Calu3 (cell line): ENCODE measurements around the gene PRR29. TPM values are rescaled to one million over a fixed set of nuclear protein-coding genes. Genes with fewer than 3 reads are reported as not detected.
"Not testable (repeated sequence)": the region's sequence is repeated elsewhere in the genome, so short reads cannot be mapped to it uniquely, and the experiment has no call there.

ENCODE experiments used
- BruUV-seq: library from RNA; stranded (reverse); fragments of 400-500 nt; replicated peaks from 2 replicates; lab custom pipeline; 2021; lab: Mats Ljungman, UMichigan
- CTCF ChIA-PET: fragments of 300-600 bp; sonication (Branson Sonifier 250); formaldehyde crosslinking; loops from one replicate; lab custom pipeline; 2022; ENCODE audit warnings: antibody characterized with exemption; lab: Charles Lee
- DNase-seq: peaks from one replicate; pipeline ENCODE4 v3.0.0; 2022
- H3K27ac Mint-ChIP-seq: one replicate; pipeline ENCODE4 v1.8.0; 2022; ENCODE audit warnings: mixed read lengths; ENCODE audit not compliant: unreplicated experiment
- H3K27me3 Mint-ChIP-seq: one replicate; pipeline ENCODE4 v1.8.0; 2022; ENCODE audit warnings: mixed read lengths; ENCODE audit not compliant: unreplicated experiment
- H3K36me3 Mint-ChIP-seq: one replicate; pipeline ENCODE4 v1.8.0; 2022; ENCODE audit warnings: mild to moderate bottlenecking, moderate library complexity, mixed read lengths; ENCODE audit not compliant: insufficient read depth, unreplicated experiment
- H3K4me1 Mint-ChIP-seq: one replicate; pipeline ENCODE4 v1.8.0; 2022; ENCODE audit warnings: mild to moderate bottlenecking, low read depth, mixed read lengths; ENCODE audit not compliant: unreplicated experiment
- H3K4me3 Mint-ChIP-seq: one replicate; pipeline ENCODE4 v1.8.0; 2022; ENCODE audit warnings: mild to moderate bottlenecking, low read depth, moderate library complexity, mixed read lengths; ENCODE audit not compliant: unreplicated experiment
- H3K9me3 Mint-ChIP-seq: one replicate; pipeline ENCODE4 v1.8.0; 2022; ENCODE audit warnings: low read depth, mixed read lengths; ENCODE audit not compliant: unreplicated experiment
- CTCF ChIP-seq: fragments of 200-600 bp; IDR thresholded peaks from one replicate; pipeline ENCODE4 v1.8.0; 2022; ENCODE audit warnings: antibody characterized with exemption; ENCODE audit not compliant: unreplicated experiment
- intact Hi-C: fragments of 100-400 bp; cut with micrococcal nuclease; formaldehyde crosslinking; loops from one replicate; pipeline ENCODE4 v1.10.0; 2022; ENCODE audit not compliant: unreplicated experiment
- total RNA-seq: library from RNA; stranded (reverse); gene quantifications from 2 replicates; pipeline ENCODE4 v1.2.3, GENCODE V29; 2022

PRR29 gene
- total RNA-seq, 1 experiment from 2014 or later, result 0.61 TPM

GRCh38 chr17:64006361-64007088, 8.4 kb downstream of the PRR29 start:
- Mint-ChIP-seq H3K9me3 (no peaks in the 10 kb centered on the region), H3K4me3 (no peak overlapping the region), H3K36me3 (peaks cover 6% of the 10 kb centered on the region), H3K27ac (no peak overlapping the region), H3K27me3 (no peaks in the 10 kb centered on the region), H3K4me1 (peaks cover 20% of the 10 kb centered on the region)
- TF ChIP-seq CTCF, result no peak
- intact Hi-C loops, result no loop called here
- CTCF ChIA-PET, result interaction anchor here (1.0 to 1.1 kb wide), 2 partner anchors 56 to 60 kb away, joined by 3 read pairs; no protein-coding TSS in a partner anchor
- DNase-seq, result no peak
- no TSS peak for BruUV-seq

- BruUV-seq, H3K27ac Mint-ChIP-seq, intact Hi-C loops: not testable (repeated sequence)
Measured at GRCh38 chr17:64007089-64007837, 9.1 kb downstream of the PRR29 start.

DNA sequence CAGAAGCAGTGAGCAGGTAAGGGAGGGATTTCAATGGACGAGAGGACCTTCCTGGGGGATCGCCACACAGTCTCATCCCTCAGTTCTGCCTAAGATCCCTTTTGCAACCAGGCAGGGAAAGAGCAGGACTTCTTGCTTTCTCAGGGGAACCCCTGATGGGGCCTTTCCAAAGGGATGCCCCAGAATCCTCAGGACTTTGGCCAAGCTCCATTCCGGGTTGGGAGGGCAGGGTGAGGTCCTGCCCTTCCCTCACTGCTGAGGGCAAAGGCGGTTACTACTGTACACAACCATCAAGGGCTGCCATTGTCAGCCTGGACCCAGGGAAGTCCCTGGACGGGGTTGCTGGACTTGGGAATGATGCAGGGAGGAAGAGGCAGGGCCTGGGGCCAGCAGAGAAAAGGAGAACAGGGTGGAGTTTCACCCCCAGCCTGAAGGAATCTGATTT, 9.7 kb downstream of the PRR29 start:
- BruUV-seq, result no TSS peak
- Mint-ChIP-seq H3K27me3 (no peaks in the 10 kb centered on the region), H3K9me3 (no peaks in the 10 kb centered on the region), H3K4me3 (no peak overlapping the region), H3K4me1 (peaks cover 20% of the 10 kb centered on the region), H3K36me3 (peaks cover 6% of the 10 kb centered on the region), H3K27ac (no peak overlapping the region)
- intact Hi-C loops, result no loop called here
- no peak for TF ChIP-seq CTCF
- DNase-seq, result no peak
- CTCF ChIA-PET, result no interaction called here

More at GRCh38 chr17:64007089-64007837, 9.1 kb downstream of the PRR29 start:
- H3K27me3 Mint-ChIP-seq, DNase-seq, H3K4me3 Mint-ChIP-seq, H3K9me3 Mint-ChIP-seq, CTCF ChIA-PET, H3K36me3 Mint-ChIP-seq: not testable (repeated sequence)
- H3K4me1 Mint-ChIP-seq, result peaks cover 20% of the 10 kb centered on the region

- no peak for DNase-seq
- H3K4me3 Mint-ChIP-seq, result no peak overlapping the region
- no peak overlapping the region for H3K27ac Mint-ChIP-seq
- peaks cover 6% of the 10 kb centered on the region for H3K36me3 Mint-ChIP-seq
- TF ChIP-seq CTCF, result no peak
- BruUV-seq, result no TSS peak
- H3K4me1 Mint-ChIP-seq, result peaks cover 20% of the 10 kb centered on the region
- H3K27me3 Mint-ChIP-seq, result no peaks in the 10 kb centered on the region
- CTCF ChIA-PET, result interaction anchor here (0.5 kb wide), 1 partner anchor 294 kb away, joined by 3 read pairs; no protein-coding TSS in a partner anchor
- intact Hi-C loops, result no loop called here
- no peaks in the 10 kb centered on the region for H3K9me3 Mint-ChIP-seq
Measured at GRCh38 chr17:64008346-64008745, 10.2 kb downstream of the PRR29 start.
